HCT116 (cell line): ENCODE results near the gene CSF1R. TPM values are rescaled to one million over a fixed set of nuclear protein-coding genes. Genes with fewer than 3 reads are reported as not detected.

ENCODE experiments used
- ATAC-seq: fragments of 200-7000 bp; cut with Tn5 transposase; 2 replicates; pipeline ENCODE4 v1.9.1; 2020; ENCODE audit warnings: mild to moderate bottlenecking, moderate library complexity
- BruUV-seq: library from RNA; stranded (reverse); fragments of 400-500 nt; replicated peaks from 2 replicates; lab custom pipeline; 2021; lab: Mats Ljungman, UMichigan
- CTCF ChIA-PET: fragments of 300-600 bp; sonication (Branson Sonifier 250); formaldehyde crosslinking; loops from one replicate; lab custom pipeline; 2021; ENCODE audit warnings: antibody characterized with exemption; lab: Charles Lee
- POLR2A ChIA-PET: fragments of 300-600, 350-600 bp; sonication (Branson Sonifier 250); formaldehyde crosslinking; loops from one replicate; lab custom pipeline; 2021; ENCODE audit warnings: antibody characterized with exemption; lab: Charles Lee
- RAD21 ChIA-PET, 2 experiments: fragments of 300-600 bp; sonication (Branson Sonifier 250); formaldehyde crosslinking; loops; one replicate each; lab custom pipeline; 2023; ENCODE audit warnings: low total read pairs in 2 of 2; ENCODE audit not compliant: uncharacterized antibody in 2 of 2, unreplicated experiment in 2 of 2, low non-redundant PET in 1 of 2; lab: Charles Lee
- DNase-seq: peaks from one replicate; pipeline ENCODE4 v3.0.0-alpha.2; 2010; ENCODE audit warnings: low read depth, low spot score
- H2AFZ ChIP-seq: fragments of 200-600 bp; shearing (Covaris generic), sonication (generic); 2 replicates; pipeline ENCODE4 v1.6.1; 2017; ENCODE audit warnings: low read depth, mixed run types, mixed read lengths, antibody characterized with exemption, low read length; ENCODE audit not compliant: poor library complexity, severe bottlenecking
- H3K27ac ChIP-seq: 2 replicates; pipeline ENCODE4 v1.5.1; 2012; ENCODE audit warnings: low read depth, low read length
- H3K27me3 ChIP-seq: fragments of 200-600 bp; sonication (generic); 2 replicates; pipeline ENCODE4 v1.6.1; 2016; ENCODE audit warnings: mixed run types, low read length, mixed read lengths; ENCODE audit not compliant: insufficient read depth
- H3K36me3 ChIP-seq, 2 experiments: fragments of 200-500 bp in 1 of 2; fragments of 200-600 bp in 1 of 2; sonication (Bioruptor generic) in 1 of 2; sonication (generic) in 1 of 2; 2 replicates each; pipeline versions ENCODE4 v1.5.1 to v1.6.1; 2014 to 2016; ENCODE audit warnings: low read length in 2 of 2, inconsistent platforms in 1 of 2, mixed read lengths in 1 of 2, mixed run types in 1 of 2; ENCODE audit not compliant: insufficient read depth in 2 of 2, control insufficient read depth in 1 of 2
- H3K4me1 ChIP-seq, 2 experiments: fragments of 200-600 bp in 1 of 2; sonication (generic) in 1 of 2; 2 replicates each; pipeline versions ENCODE4 v1.5.1 to v1.6.1; 2012 to 2017; ENCODE audit warnings: low read length in 2 of 2, inconsistent platforms in 1 of 2, mild to moderate bottlenecking in 1 of 2, mixed read lengths in 1 of 2, mixed run types in 1 of 2, moderate library complexity in 1 of 2; ENCODE audit not compliant: insufficient read depth in 2 of 2, control insufficient read depth in 1 of 2
- H3K4me2 ChIP-seq: fragments of 200-600 bp; sonication (generic); 2 replicates; pipeline ENCODE4 v1.6.1; 2017; ENCODE audit warnings: mixed run types, low read length, mixed read lengths
- H3K4me3 ChIP-seq, 2 experiments: fragments of 200-600 bp in 1 of 2; sonication (generic) in 1 of 2; replicated peaks in 1 of 2; 2 replicates each; pipeline ENCODE4 v1.5.1; 2011 to 2016; ENCODE audit warnings: low read length in 2 of 2, control low read depth in 1 of 2, low read depth in 1 of 2, mild to moderate bottlenecking in 1 of 2, mixed read lengths in 1 of 2, mixed run types in 1 of 2
- H3K79me2 ChIP-seq: fragments of 200-600 bp; sonication (generic); 2 replicates; pipeline ENCODE4 v1.6.1; 2017; ENCODE audit warnings: mild to moderate bottlenecking, mixed run types, low read length, moderate library complexity, mixed read lengths; ENCODE audit not compliant: insufficient read depth
- H3K9ac ChIP-seq: fragments of 200-600 bp; sonication (generic); 2 replicates; pipeline ENCODE4 v1.6.1; 2016; ENCODE audit warnings: low read length, mixed read lengths
- H3K9me2 ChIP-seq: fragments of 200-600 bp; sonication (generic), shearing (Covaris generic); 2 replicates; pipeline ENCODE4 v1.6.1; 2017; ENCODE audit warnings: mixed run types, mild to moderate bottlenecking, moderate library complexity; ENCODE audit not compliant: insufficient read depth
- H3K9me3 ChIP-seq, 2 experiments: fragments of 200-500 bp in 1 of 2; fragments of 200-600 bp in 1 of 2; sonication (Bioruptor generic) in 1 of 2; sonication (generic) in 1 of 2; 2 replicates each; pipeline ENCODE4 v1.6.1; 2014 to 2017; ENCODE audit warnings: low read length in 2 of 2, mixed read lengths in 2 of 2, inconsistent platforms in 1 of 2, low read depth in 1 of 2, mild to moderate bottlenecking in 1 of 2, mixed run types in 1 of 2, moderate library complexity in 1 of 2; ENCODE audit not compliant: control insufficient read depth in 1 of 2, insufficient read depth in 1 of 2
- H4K20me1 ChIP-seq: fragments of 200-600 bp; sonication (generic), shearing (Covaris generic); 2 replicates; pipeline ENCODE4 v1.6.1; 2017; ENCODE audit warnings: mixed run types, mild to moderate bottlenecking, moderate library complexity; ENCODE audit not compliant: insufficient read depth
- CEBPB ChIP-seq: IDR thresholded peaks from 2 replicates; pipeline ENCODE4 v1.6.1; 2012; ENCODE audit warnings: low read depth
- ELF1 ChIP-seq: IDR thresholded peaks from 2 replicates; pipeline ENCODE4 v1.6.1; 2012; ENCODE audit warnings: low read depth, borderline replicate concordance
- JUND ChIP-seq: IDR thresholded peaks from 2 replicates; pipeline ENCODE4 v1.6.1; 2012
- RAD21 ChIP-seq: IDR thresholded peaks from 2 replicates; pipeline ENCODE4 v1.6.1; 2012; ENCODE audit warnings: low read depth, mild to moderate bottlenecking
- SIN3A ChIP-seq: IDR thresholded peaks from 2 replicates; pipeline ENCODE4 v1.6.1; 2012; ENCODE audit warnings: low read depth
- SP1 ChIP-seq: IDR thresholded peaks from 2 replicates; pipeline ENCODE4 v1.6.1; 2012; ENCODE audit warnings: low read depth
- TCF7L2 ChIP-seq: IDR thresholded peaks from 2 replicates; pipeline ENCODE4 v1.7.0; 2011; ENCODE audit warnings: borderline replicate concordance, inconsistent platforms; ENCODE audit not compliant: insufficient read depth, insufficient read length; ENCODE audit errors: extremely low read depth
- ZFX ChIP-seq: fragments of 450-650 bp; IDR thresholded peaks from 2 replicates; pipeline ENCODE4 v1.6.1; 2017
- ZNF274 ChIP-seq: fragments of 200-500 bp; sonication (Bioruptor generic); IDR thresholded peaks from 2 replicates; pipeline ENCODE4 v1.6.1; 2014; ENCODE audit warnings: mild to moderate bottlenecking, low read depth, low read length, inconsistent platforms
- intact Hi-C: fragments of 100-400 bp; cut with micrococcal nuclease; formaldehyde crosslinking; loops from 2 replicates; pipeline ENCODE4 v1.10.0; 2022
- total RNA-seq: library from RNA; stranded (reverse); gene quantifications from one replicate; pipeline ENCODE4 v1.2.1, GENCODE V29; 2021; ENCODE audit not compliant: unreplicated experiment
- TF ChIP-seq, protein P1 (sequence below): IDR thresholded peaks from 2 replicates; pipeline ENCODE4 v1.6.1; 2012; ENCODE audit warnings: low read depth
- TF ChIP-seq, protein P2 (sequence below): IDR thresholded peaks from 2 replicates; pipeline ENCODE4 v1.6.1; 2012
- TF ChIP-seq, protein P3 (sequence below): IDR thresholded peaks from 2 replicates; pipeline ENCODE4 v1.6.1; 2012

CSF1R gene
- total RNA-seq, 1 experiment from 2014 or later, result 0.17 TPM

DNA sequence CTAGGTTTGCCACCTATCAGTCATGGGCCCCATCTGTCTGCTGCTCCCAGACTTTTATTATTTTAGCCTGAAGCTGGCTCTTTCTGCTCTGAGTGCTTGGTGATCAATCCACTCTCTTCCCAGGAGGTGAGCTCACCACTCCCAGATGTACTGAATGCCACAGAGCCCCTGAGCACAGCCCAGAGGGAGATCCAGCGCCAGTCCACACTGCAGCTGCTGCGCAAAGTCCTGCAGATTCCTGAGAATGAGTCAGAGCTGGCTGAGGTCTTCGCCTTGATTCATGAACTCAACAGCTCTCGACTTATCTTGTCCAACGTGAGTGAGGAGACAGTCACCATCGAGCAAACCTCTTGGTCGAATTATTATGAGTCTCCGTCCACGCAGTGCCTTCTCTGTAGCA lies 49.8 kb downstream of the CSF1R start:
- CTCF ChIA-PET, result no interaction called here
- Histone ChIP-seq H4K20me1 (no peaks in the 10 kb centered on the region; the same call in 1 of the 2 replicates), H3K4me3 (no peak overlapping the region), H2AFZ (no peak overlapping the region), H3K27ac (no peak overlapping the region), H3K9me2 (no peaks in the 10 kb centered on the region), H3K4me2 (no peak overlapping the region), H3K9me3 (no peaks in the 10 kb centered on the region), H3K36me3 (peaks cover 67 to 86% of the 10 kb centered on the region in 2 experiments; a peak in 3 of 4 replicates), H3K9ac (no peak overlapping the region), H3K27me3 (no peaks in the 10 kb centered on the region), H3K79me2 (0 out of 2 replicates have a peak, but pooled peaks cover 23% of the 10 kb centered on the region), H3K4me1 (no peaks in the 10 kb centered on the region)
- no TSS peak for BruUV-seq
- no peak for ATAC-seq
- RAD21 ChIA-PET, result no interaction called here
- intact Hi-C loops, result no loop called here
- DNase-seq, result no peak
- POLR2A ChIA-PET, result no interaction called here
- TF ChIP-seq SIN3A, result no peak
- TF ChIP-seq, protein P1, sequence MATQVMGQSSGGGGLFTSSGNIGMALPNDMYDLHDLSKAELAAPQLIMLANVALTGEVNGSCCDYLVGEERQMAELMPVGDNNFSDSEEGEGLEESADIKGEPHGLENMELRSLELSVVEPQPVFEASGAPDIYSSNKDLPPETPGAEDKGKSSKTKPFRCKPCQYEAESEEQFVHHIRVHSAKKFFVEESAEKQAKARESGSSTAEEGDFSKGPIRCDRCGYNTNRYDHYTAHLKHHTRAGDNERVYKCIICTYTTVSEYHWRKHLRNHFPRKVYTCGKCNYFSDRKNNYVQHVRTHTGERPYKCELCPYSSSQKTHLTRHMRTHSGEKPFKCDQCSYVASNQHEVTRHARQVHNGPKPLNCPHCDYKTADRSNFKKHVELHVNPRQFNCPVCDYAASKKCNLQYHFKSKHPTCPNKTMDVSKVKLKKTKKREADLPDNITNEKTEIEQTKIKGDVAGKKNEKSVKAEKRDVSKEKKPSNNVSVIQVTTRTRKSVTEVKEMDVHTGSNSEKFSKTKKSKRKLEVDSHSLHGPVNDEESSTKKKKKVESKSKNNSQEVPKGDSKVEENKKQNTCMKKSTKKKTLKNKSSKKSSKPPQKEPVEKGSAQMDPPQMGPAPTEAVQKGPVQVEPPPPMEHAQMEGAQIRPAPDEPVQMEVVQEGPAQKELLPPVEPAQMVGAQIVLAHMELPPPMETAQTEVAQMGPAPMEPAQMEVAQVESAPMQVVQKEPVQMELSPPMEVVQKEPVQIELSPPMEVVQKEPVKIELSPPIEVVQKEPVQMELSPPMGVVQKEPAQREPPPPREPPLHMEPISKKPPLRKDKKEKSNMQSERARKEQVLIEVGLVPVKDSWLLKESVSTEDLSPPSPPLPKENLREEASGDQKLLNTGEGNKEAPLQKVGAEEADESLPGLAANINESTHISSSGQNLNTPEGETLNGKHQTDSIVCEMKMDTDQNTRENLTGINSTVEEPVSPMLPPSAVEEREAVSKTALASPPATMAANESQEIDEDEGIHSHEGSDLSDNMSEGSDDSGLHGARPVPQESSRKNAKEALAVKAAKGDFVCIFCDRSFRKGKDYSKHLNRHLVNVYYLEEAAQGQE, result no peak
- no peak for TF ChIP-seq SP1
- TF ChIP-seq TCF7L2, result no peak
- TF ChIP-seq JUND, result no peak
- no peak for TF ChIP-seq ZFX
- no peak for TF ChIP-seq CEBPB
- TF ChIP-seq, protein P2, sequence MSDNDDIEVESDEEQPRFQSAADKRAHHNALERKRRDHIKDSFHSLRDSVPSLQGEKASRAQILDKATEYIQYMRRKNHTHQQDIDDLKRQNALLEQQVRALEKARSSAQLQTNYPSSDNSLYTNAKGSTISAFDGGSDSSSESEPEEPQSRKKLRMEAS, result no peak
- TF ChIP-seq RAD21, result no peak
- TF ChIP-seq ELF1, result no peak
- TF ChIP-seq, protein P3, sequence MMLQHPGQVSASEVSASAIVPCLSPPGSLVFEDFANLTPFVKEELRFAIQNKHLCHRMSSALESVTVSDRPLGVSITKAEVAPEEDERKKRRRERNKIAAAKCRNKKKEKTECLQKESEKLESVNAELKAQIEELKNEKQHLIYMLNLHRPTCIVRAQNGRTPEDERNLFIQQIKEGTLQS, result no peak
- no peak for TF ChIP-seq ZNF274
